Anterior cingulate cortex (tissue), 58 donors: ENCODE data around the gene BCL2L11.

Source experiments
- DNase-seq, 58 donors: peaks; one replicate each; lab custom pipeline; 2025; lab: John Stamatoyannopoulos, UW

BCL2L11 gene

GRCh38 chr2:111188681-111189080 lies 68.0 kb downstream of the BCL2L11 start:
- DNase-seq: no peak

- no peak for DNase-seq
Measured at GRCh38 chr2:111189106-111189505, 68.4 kb downstream of the BCL2L11 start.

- no peak for DNase-seq
Measured at GRCh38 chr2:111190816-111191540, 70.3 kb downstream of the BCL2L11 start.

GRCh38 chr2:111191877-111192276 lies 71.2 kb downstream of the BCL2L11 start:
- no peak for DNase-seq

- DNase-seq: no peak
Measured at GRCh38 chr2:111192776-111193368, 72.2 kb downstream of the BCL2L11 start.

GRCh38 chr2:111194835-111195621 lies 74.3 kb downstream of the BCL2L11 start:
- DNase-seq: no peak

GRCh38 chr2:111196435-111196834 lies 75.7 kb downstream of the BCL2L11 start:
- DNase-seq: no peak

- no peak for DNase-seq
Measured at GRCh38 chr2:111198701-111199100, 78.0 kb downstream of the BCL2L11 start.

- no peak for DNase-seq
Measured at GRCh38 chr2:111199840-111200239, 79.1 kb downstream of the BCL2L11 start.

GRCh38 chr2:111200333-111200881 lies 79.7 kb downstream of the BCL2L11 start:
- DNase-seq: no peak

GRCh38 chr2:111201214-111201613 lies 80.5 kb downstream of the BCL2L11 start:
- no peak for DNase-seq

GRCh38 chr2:111202266-111203040 lies 81.7 kb downstream of the BCL2L11 start:
- DNase-seq: no peak

GRCh38 chr2:111204706-111205105 lies 84.0 kb downstream of the BCL2L11 start:
- no peak for DNase-seq

GRCh38 chr2:111205774-111206173 lies 85.1 kb downstream of the BCL2L11 start:
- no peak for DNase-seq

GRCh38 chr2:111207851-111208250 lies 87.1 kb downstream of the BCL2L11 start:
- DNase-seq: no peak

- no peak for DNase-seq
Measured at GRCh38 chr2:111208639-111209038, 87.9 kb downstream of the BCL2L11 start.

- no peak for DNase-seq
Measured at GRCh38 chr2:111209045-111209514, 88.4 kb downstream of the BCL2L11 start.

GRCh38 chr2:111210036-111210435 lies 89.3 kb downstream of the BCL2L11 start:
- DNase-seq: no peak

GRCh38 chr2:111213877-111214276 lies 93.2 kb downstream of the BCL2L11 start:
- DNase-seq: no peak
